Loucy (cell line): Measurements from ENCODE around the gene PALM3.

ENCODE experiments used
- CTCF ChIP-seq: fragments of 200-600 bp; sonication (generic); conservative IDR thresholded peaks from 2 replicates; pipeline ENCODE4 v1.5.1; 2014; ENCODE audit warnings: mild to moderate bottlenecking, antibody characterized with exemption, low read length
- EZH2phosphoT487 ChIP-seq: fragments of 200-600 bp; IDR thresholded peaks from 2 replicates; pipeline ENCODE4 v1.6.1; 2018; ENCODE audit warnings: antibody characterized with exemption, mild to moderate bottlenecking, moderate library complexity, borderline replicate concordance

GRCh38 chr19:14055396-14055795 lies 6.5 kb downstream of the PALM3 start:
- TF ChIP-seq CTCF (no peak), EZH2phosphoT487 (no peak)
